ENCODE data around the gene MRPL43.

DNA sequence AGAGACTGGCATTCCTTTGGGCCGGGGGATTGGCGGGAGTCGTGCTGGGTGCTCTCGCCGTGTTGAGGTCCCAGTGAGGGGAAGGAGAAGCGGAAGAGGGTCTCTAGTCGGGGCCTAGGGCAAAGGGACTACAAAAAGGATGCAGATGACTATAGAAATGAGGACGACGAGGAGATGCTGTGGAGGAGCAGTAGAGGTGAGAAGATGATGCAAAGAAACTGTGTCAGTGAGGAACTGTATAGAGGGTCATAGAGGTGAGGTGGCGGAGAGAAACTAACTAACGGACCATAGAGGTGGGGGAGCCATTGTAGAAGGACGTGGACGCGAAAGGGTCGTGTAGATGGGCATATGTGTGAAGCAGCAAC is 370 bp upstream of the MRPL43 start:
- TF ChIP-seq FOXA1 (IDR thresholded peaks at IDR 0.05) = no peak
- TF ChIP-seq TAF1 (conservative IDR thresholded peaks at IDR 0.05) = no peak
- TF ChIP-seq, protein P1, sequence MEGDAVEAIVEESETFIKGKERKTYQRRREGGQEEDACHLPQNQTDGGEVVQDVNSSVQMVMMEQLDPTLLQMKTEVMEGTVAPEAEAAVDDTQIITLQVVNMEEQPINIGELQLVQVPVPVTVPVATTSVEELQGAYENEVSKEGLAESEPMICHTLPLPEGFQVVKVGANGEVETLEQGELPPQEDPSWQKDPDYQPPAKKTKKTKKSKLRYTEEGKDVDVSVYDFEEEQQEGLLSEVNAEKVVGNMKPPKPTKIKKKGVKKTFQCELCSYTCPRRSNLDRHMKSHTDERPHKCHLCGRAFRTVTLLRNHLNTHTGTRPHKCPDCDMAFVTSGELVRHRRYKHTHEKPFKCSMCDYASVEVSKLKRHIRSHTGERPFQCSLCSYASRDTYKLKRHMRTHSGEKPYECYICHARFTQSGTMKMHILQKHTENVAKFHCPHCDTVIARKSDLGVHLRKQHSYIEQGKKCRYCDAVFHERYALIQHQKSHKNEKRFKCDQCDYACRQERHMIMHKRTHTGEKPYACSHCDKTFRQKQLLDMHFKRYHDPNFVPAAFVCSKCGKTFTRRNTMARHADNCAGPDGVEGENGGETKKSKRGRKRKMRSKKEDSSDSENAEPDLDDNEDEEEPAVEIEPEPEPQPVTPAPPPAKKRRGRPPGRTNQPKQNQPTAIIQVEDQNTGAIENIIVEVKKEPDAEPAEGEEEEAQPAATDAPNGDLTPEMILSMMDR (IDR thresholded peaks at IDR 0.05; ENCODE audit: low read depth, low read length, missing input control) = no peak
- TF ChIP-seq HNF4A (conservative IDR thresholded peaks at IDR 0.05) = no peak
- no peak for TF ChIP-seq JUND (IDR thresholded peaks at IDR 0.05)
- TF ChIP-seq, protein P2, sequence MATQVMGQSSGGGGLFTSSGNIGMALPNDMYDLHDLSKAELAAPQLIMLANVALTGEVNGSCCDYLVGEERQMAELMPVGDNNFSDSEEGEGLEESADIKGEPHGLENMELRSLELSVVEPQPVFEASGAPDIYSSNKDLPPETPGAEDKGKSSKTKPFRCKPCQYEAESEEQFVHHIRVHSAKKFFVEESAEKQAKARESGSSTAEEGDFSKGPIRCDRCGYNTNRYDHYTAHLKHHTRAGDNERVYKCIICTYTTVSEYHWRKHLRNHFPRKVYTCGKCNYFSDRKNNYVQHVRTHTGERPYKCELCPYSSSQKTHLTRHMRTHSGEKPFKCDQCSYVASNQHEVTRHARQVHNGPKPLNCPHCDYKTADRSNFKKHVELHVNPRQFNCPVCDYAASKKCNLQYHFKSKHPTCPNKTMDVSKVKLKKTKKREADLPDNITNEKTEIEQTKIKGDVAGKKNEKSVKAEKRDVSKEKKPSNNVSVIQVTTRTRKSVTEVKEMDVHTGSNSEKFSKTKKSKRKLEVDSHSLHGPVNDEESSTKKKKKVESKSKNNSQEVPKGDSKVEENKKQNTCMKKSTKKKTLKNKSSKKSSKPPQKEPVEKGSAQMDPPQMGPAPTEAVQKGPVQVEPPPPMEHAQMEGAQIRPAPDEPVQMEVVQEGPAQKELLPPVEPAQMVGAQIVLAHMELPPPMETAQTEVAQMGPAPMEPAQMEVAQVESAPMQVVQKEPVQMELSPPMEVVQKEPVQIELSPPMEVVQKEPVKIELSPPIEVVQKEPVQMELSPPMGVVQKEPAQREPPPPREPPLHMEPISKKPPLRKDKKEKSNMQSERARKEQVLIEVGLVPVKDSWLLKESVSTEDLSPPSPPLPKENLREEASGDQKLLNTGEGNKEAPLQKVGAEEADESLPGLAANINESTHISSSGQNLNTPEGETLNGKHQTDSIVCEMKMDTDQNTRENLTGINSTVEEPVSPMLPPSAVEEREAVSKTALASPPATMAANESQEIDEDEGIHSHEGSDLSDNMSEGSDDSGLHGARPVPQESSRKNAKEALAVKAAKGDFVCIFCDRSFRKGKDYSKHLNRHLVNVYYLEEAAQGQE (IDR thresholded peaks at IDR 0.05) = no peak
- no peak for TF ChIP-seq RXRA (IDR thresholded peaks at IDR 0.05)
- TF ChIP-seq, protein P3, sequence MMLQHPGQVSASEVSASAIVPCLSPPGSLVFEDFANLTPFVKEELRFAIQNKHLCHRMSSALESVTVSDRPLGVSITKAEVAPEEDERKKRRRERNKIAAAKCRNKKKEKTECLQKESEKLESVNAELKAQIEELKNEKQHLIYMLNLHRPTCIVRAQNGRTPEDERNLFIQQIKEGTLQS (IDR thresholded peaks at IDR 0.05) = no peak
- TF ChIP-seq RAD21 (IDR thresholded peaks at IDR 0.05) = no peak
